ENCODE results near the gene C3orf33. TPM values are rescaled to one million over a fixed set of nuclear protein-coding genes. Genes with fewer than 3 reads are reported as not detected.
"Not testable (repeated sequence)": the region's sequence is repeated elsewhere in the genome, so short reads cannot be mapped to it uniquely, and the experiment has no call there.

Gene C3orf33, protein sequence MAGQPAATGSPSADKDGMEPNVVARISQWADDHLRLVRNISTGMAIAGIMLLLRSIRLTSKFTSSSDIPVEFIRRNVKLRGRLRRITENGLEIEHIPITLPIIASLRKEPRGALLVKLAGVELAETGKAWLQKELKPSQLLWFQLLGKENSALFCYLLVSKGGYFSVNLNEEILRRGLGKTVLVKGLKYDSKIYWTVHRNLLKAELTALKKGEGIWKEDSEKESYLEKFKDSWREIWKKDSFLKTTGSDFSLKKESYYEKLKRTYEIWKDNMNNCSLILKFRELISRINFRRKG
- 1 to 10 TPM in 3 of 4 donors, under 1 TPM in 1; 0.88 to 9.0 (median 2.7) TPM for total RNA-seq

DNA sequence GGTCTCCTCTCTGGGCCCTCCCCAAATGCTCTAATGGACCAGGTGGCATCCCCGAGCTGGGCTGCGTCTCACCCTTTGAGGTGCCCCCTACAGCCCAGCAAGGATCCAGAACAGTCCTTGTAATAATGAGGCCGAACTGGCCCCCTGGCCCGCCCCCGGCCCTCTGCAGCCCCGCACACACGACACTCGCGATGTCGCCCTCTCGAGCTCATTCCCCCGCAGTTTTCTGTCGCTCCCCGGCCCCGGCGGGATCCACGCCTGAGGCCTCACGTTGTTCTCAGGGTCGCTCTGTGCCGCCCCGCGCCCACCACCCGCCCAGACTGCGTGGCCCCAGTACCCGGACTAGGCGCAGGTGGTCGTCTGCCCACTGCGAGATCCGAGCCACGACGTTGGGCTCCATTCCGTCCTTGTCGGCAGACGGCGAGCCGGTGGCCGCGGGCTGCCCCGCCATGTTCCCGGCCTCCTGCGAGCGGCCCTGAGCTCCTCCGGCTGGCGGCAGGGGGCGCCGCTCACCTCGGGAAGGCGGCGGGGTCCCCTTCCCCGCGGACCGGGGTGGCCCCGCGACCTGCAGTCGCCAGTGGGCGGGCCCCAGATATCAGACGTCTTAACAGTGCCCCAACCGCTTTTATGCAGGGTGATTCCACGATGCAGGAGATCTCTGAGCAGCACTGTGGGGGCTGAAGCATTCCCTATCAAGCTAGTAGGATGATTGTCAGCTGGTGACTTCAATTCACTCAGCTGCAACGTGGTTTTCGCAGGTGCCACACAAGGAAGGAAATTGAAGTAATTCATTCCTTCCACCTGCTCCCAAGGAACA is at the start of gene C3orf33:
Gene C3orf33, minus strand, starts transcription at position 477 of the 817 bp plus-strand sequence. Its CDS starts 26 bp downstream, at position 451.
- Histone ChIP-seq H3K27ac (peak within 1 kb of the TSS; percentile 75 to 85), H3K9me3 (no peaks in the 10 kb centered on the region), H3K27me3 (no peaks in the 10 kb centered on the region), H3K4me3 (peak within 1 kb of the TSS; percentile 70 to 79), H3K4me1 (no peaks in the 10 kb centered on the region), H3K36me3 (no peaks in the 10 kb centered on the region)
- DNase-seq, result peak; percentile 38 to 62
- TF ChIP-seq CTCF (IDR thresholded peaks at IDR 0.05), result peak; percentile 62 to 95 (median 82)
- peak in 1 of 2 donors; percentile 38 for TF ChIP-seq POLR2A (IDR thresholded peaks at IDR 0.05)
- intact Hi-C loops (cut with DNase I; ENCODE audit: low total_unique reads), result loop anchor here (10.0 kb wide), 1 partner anchor 69 kb away; the partner anchor contains the start of gene GMPS

DNA sequence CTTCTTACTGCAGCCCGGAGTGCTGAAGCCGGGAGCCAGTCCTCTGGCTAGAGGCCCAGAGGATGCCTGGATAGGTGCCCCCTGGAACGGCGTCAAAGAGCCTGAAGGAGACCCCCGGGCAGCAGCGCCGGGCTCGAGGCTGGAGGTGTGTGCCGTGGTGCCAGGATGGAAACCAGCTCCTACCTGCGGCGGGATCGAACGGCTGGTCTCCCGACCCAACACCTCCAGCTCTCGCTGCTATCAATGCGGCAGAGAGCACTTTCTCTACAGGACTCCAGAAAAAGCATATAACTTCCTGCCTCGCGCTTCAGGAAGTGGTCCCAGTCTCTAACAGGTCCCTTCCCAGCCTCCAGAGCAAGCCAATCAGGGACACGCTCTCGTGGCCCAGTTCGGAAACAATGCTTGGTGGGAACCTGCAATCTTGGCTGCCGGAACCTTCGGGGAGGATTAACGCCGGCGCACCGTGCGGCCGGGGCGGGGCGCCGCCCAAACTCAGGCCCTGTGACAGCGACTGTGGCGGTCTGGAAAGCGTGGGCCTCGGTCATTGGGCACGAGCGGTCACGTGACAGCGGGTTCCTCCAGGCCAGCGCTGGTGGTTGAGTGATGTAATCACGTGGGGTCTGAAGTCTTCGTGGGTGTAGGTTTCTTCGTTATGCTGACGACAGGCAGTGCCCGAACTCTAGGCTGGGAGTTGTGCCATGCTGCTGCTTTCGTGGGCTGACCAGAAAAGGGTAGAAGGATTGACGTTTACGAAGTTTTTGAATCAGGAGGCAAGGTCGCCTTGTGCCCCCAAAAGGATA is 48.3 kb upstream of the C3orf33 start, which contains the start of gene SLC33A1:
Gene SLC33A1, minus strand, starts transcription at position 287 of the 800 bp plus-strand sequence. CDS start 430 bp downstream, outside the sequence.
- Histone ChIP-seq H3K9me3 (no peaks in the 10 kb centered on the region), H3K4me1 (peaks cover 4 to 13% of the 10 kb centered on the region in 2 donors), H3K27ac (peak within 1 kb of the TSS; percentile 91 to 94), H3K36me3 (no peaks in the 10 kb centered on the region), H3K4me3 (peak within 1 kb of the TSS; percentile 67 to 93), H3K27me3 (no peaks in the 10 kb centered on the region)
- TF ChIP-seq CTCF (IDR thresholded peaks at IDR 0.05) (peak in 3 of 4 experiments; percentile 9 to 31 (median 20)), POLR2A (IDR thresholded peaks at IDR 0.05) (peak; percentile 64 to 73)
- intact Hi-C loops (cut with DNase I; ENCODE audit: low total_unique reads), result no loop called here
- peak; percentile 99 for DNase-seq

DNA sequence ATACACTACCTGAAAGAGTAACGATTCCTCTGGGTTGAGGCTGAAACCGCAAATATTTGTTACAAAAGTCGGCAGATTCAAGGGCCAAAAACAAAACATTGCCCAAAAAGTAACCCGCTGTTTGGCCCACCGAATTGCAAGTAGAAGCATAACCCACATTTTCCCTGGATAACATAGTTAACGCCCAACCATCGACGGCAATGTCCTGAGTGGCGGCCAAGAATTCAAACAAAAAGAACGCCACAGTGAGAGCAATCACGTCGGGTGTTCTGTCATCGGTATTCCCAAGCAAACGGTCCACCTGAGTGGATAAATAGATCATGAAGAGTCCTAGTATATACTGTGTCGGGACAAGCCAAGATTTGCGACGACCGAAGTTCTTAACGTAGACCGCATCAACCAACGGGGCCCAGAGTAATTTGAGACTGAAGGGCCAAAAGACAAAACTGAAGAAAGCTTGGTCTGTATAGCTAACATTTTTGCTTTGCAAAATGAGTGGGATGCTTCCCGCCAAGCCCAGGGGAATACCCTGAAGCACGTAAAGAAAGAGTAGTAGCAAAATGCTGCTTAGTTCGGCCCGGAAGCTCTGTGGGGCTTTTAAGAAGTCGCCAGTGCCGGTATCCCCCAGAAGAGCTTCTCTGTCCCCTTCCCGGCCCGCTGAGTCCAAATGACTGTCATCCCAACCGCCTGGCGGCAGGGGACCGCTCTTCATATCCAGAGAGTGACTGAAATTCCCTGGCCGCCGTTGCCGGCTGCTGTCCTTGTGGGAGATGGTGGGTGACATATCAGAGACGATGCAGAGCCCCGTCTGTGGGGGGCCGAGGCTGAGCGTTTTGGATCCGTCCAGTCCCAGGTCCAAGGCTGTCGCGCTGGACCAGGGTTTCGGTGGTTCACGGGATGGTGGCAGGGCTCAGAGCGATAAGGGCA is 47.4 kb upstream of the C3orf33 start:
- Histone ChIP-seq H3K9me3 (no peaks in the 10 kb centered on the region), H3K27me3 (no peaks in the 10 kb centered on the region), H3K4me3 (peak overlapping the region; percentile 67 to 93), H3K36me3 (no peaks in the 10 kb centered on the region), H3K27ac (peak overlapping the region; percentile 91 to 94), H3K4me1 (peaks cover 4 to 13% of the 10 kb centered on the region in 2 donors)
- intact Hi-C loops (cut with DNase I; ENCODE audit: low total_unique reads), result no loop called here
- DNase-seq, result no peak
- TF ChIP-seq CTCF (IDR thresholded peaks at IDR 0.05), result no peak
- TF ChIP-seq POLR2A (IDR thresholded peaks at IDR 0.05), result no peak

DNA sequence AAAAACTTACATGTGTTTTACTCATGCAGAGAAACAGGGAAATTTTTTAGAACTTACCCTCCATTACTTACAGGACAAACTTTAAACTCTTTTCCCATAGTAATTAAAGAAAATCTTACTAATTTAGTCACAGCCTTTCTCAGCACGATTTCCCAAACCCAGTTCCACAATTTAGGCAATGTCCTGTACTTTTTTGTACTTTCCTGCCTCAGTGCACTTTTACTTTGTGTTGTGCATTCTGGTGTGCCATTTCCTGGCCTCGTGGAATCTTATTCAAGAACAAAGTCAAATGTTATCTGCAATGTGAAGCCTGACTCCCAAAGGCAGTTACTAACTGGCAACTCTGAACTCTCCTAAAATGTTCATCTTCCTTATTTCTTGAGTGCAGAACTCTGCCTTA is 46.3 kb upstream of the C3orf33 start:
- H3K36me3 ChIP-seq, result no peaks in the 10 kb centered on the region
- no peaks in the 10 kb centered on the region for H3K27me3 ChIP-seq
- no peak overlapping the region for H3K27ac ChIP-seq
- no peaks in the 10 kb centered on the region for H3K9me3 ChIP-seq
- intact Hi-C loops (cut with DNase I; ENCODE audit: low total_unique reads), result no loop called here
- peak overlapping the region; percentile 67 to 93 for H3K4me3 ChIP-seq
- peaks cover 4 to 13% of the 10 kb centered on the region in 2 donors for H3K4me1 ChIP-seq
- no peak for DNase-seq
- no peak for TF ChIP-seq POLR2A (IDR thresholded peaks at IDR 0.05)

GRCh38 chr3:155849404-155849803 is 43.3 kb upstream of the C3orf33 start:
- H3K27me3 ChIP-seq; H3K36me3 ChIP-seq; DNase-seq; H3K9me3 ChIP-seq; intact Hi-C loops (cut with DNase I; ENCODE audit: low total_unique reads); H3K4me3 ChIP-seq; H3K27ac ChIP-seq: not testable (repeated sequence)
- H3K4me1 ChIP-seq, result peaks cover 4 to 13% of the 10 kb centered on the region in 2 donors

Data from uterus (tissue), 4 donors.